Measurements from ENCODE around the gene MALRD1.

- TF ChIP-seq POLR2A (IDR thresholded peaks at IDR 0.05; ENCODE audit: low read length) (no peak), GATA1 (IDR thresholded peaks at IDR 0.05; ENCODE audit: low read depth, low read length) (no peak)
Measured at GRCh38 chr10:19561181-19561580, 512.6 kb downstream of the MALRD1 start.

Measured in erythroblast (primary cell).